ENCODE results near the gene MEGF8. TPM values are rescaled to one million over a fixed set of nuclear protein-coding genes. Genes with fewer than 3 reads are reported as not detected.

MEGF8 gene
- total and polyA plus RNA-seq, 4 donors, result 35.2 to 93.3 (median 64.3) TPM

GRCh38 chr19:42351079-42351735 is 25.8 kb downstream of the MEGF8 start:
- DNase-seq (ENCODE audit: low read depth in 4 of 6, low spot score in 6 of 6), result no peak
- no peak overlapping the region for H3K4me3 ChIP-seq (ENCODE audit: low read depth, low read length)
- WGBS (ENCODE audit: insufficient coverage), result 83% methylated on average over 18 of the region's 21 CpGs
- H3K4me1 ChIP-seq (ENCODE audit: control insufficient read depth, insufficient read depth, low read length), result peaks cover 44% of the 10 kb centered on the region
- H3K9me3 ChIP-seq (ENCODE audit: control insufficient read depth, insufficient read depth, low read length), result no peaks in the 10 kb centered on the region
- peaks cover 90% of the 10 kb centered on the region for H3K36me3 ChIP-seq (ENCODE audit: control insufficient read depth, insufficient read depth, low read length)
- peak overlapping the region; percentile 86 for H3K27ac ChIP-seq (ENCODE audit: low read depth, low read length)
- H3K27me3 ChIP-seq (ENCODE audit: control insufficient read depth, insufficient read depth, low read length), result no peaks in the 10 kb centered on the region

DNA sequence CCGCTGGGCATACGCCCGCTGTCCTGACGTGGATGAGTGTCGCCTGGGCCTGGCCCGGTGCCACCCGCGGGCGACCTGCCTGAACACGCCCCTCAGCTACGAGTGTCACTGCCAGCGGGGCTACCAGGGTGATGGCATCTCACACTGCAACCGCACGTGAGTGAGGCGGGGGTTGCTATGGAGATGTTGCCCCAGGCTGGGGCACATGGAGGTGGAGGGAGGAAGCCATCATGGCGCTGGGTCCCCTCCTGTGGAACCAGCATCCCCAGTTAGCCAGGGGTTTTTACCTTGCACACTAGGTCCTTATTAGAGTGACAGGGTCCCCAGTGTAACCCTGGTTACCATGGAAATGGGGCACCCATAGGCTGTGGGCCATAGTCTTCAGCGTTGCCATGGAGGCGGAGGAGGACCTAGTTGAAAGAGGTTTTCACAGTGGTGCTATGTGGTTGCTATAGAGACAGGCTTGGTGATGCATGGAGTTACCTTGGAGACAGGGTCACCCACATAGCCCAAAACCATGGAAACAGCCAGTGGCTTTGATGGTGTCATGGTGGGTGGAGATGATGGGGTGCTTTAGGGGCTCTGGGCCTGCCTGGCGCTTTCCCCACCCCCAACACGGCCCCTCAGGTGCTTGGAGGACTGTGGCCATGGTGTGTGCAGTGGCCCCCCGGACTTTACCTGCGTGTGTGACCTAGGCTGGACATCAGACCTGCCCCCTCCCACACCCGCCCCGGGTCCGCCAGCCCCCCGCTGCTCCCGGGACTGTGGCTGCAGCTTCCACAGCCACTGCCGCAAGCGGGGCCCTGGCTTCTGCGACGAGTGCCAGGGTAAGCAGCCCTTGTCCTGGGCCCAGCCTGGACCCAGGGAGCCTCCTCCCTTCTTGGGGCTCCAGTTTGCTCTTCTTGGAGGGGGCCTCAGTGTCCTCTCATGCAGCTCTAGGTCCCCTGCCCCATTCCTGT is 27.1 kb downstream of the MEGF8 start:
- H3K4me1 ChIP-seq (ENCODE audit: control insufficient read depth, insufficient read depth, low read length), result peaks cover 44% of the 10 kb centered on the region
- 15% methylated on average over 30 of the region's 31 CpGs for WGBS (ENCODE audit: insufficient coverage)
- no peaks in the 10 kb centered on the region for H3K9me3 ChIP-seq (ENCODE audit: control insufficient read depth, insufficient read depth, low read length)
- H3K27ac ChIP-seq (ENCODE audit: low read depth, low read length), result peak overlapping the region; percentile 86
- DNase-seq (ENCODE audit: low read depth in 4 of 6, low spot score in 6 of 6), result peak; percentile 80 to 99 (median 94)
- H3K36me3 ChIP-seq (ENCODE audit: control insufficient read depth, insufficient read depth, low read length), result peaks cover 94% of the 10 kb centered on the region
- no peak overlapping the region for H3K4me3 ChIP-seq (ENCODE audit: low read depth, low read length)
- no peaks in the 10 kb centered on the region for H3K27me3 ChIP-seq (ENCODE audit: control insufficient read depth, insufficient read depth, low read length)

DNA sequence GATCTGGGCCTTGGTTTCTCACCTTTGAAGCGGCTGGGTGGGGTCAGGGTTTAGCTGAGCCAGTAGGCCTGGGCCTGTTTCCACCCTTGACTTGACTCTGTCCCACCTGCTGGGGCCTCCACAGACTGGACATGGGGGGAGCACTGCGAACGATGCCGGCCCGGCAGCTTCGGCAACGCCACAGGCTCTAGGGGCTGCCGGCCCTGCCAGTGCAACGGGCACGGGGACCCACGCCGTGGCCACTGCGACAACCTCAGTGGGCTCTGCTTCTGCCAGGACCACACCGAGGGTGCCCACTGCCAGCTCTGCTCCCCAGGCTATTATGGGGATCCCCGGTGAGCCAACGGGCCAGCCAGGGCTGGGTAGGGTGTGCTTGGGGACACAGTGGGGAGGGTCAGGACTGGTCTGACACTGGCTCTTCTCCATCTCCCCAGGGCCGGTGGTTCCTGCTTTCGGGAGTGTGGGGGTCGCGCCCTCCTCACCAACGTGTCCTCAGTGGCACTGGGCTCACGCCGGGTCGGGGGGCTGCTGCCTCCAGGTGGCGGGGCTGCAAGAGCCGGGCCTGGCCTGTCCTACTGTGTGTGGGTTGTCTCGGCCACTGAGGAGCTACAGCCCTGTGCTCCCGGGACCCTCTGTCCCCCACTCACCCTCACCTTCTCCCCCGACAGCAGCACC is 28.0 kb downstream of the MEGF8 start:
- peaks cover 94% of the 10 kb centered on the region for H3K36me3 ChIP-seq (ENCODE audit: control insufficient read depth, insufficient read depth, low read length)
- peak overlapping the region; percentile 86 for H3K27ac ChIP-seq (ENCODE audit: low read depth, low read length)
- 76% methylated on average over 22 of the region's 29 CpGs for WGBS (ENCODE audit: insufficient coverage)

GRCh38 chr19:42355896-42356295 is 30.5 kb downstream of the MEGF8 start:
- no peak for DNase-seq (ENCODE audit: low read depth in 4 of 6, low spot score in 6 of 6)
- Histone ChIP-seq H3K27ac (ENCODE audit: low read depth, low read length) (no peak overlapping the region), H3K27me3 (ENCODE audit: control insufficient read depth, insufficient read depth, low read length) (no peaks in the 10 kb centered on the region), H3K4me1 (ENCODE audit: control insufficient read depth, insufficient read depth, low read length) (peaks cover 34% of the 10 kb centered on the region), H3K9me3 (ENCODE audit: control insufficient read depth, insufficient read depth, low read length) (no peaks in the 10 kb centered on the region), H3K4me3 (ENCODE audit: low read depth, low read length) (no peak overlapping the region), H3K36me3 (ENCODE audit: control insufficient read depth, insufficient read depth, low read length) (peaks cover 93% of the 10 kb centered on the region)
- 94% methylated on average over 12 of the region's 12 CpGs for WGBS (ENCODE audit: insufficient coverage)

More for the DNA sequence above, 28.0 kb downstream of the MEGF8 start:
- no peak overlapping the region for H3K4me3 ChIP-seq (ENCODE audit: low read depth, low read length)
- DNase-seq (ENCODE audit: low read depth in 4 of 6, low spot score in 6 of 6), result no peak
- no peaks in the 10 kb centered on the region for H3K9me3 ChIP-seq (ENCODE audit: control insufficient read depth, insufficient read depth, low read length)
- H3K27me3 ChIP-seq (ENCODE audit: control insufficient read depth, insufficient read depth, low read length), result no peaks in the 10 kb centered on the region
- H3K4me1 ChIP-seq (ENCODE audit: control insufficient read depth, insufficient read depth, low read length), result peaks cover 44% of the 10 kb centered on the region

- H3K27me3 ChIP-seq (ENCODE audit: control insufficient read depth, insufficient read depth, low read length), result no peaks in the 10 kb centered on the region
- 98% methylated on average over 15 of the region's 15 CpGs for WGBS (ENCODE audit: insufficient coverage)
- H3K36me3 ChIP-seq (ENCODE audit: control insufficient read depth, insufficient read depth, low read length), result peaks cover 93% of the 10 kb centered on the region
- no peaks in the 10 kb centered on the region for H3K9me3 ChIP-seq (ENCODE audit: control insufficient read depth, insufficient read depth, low read length)
- H3K27ac ChIP-seq (ENCODE audit: low read depth, low read length), result no peak overlapping the region
- no peak overlapping the region for H3K4me3 ChIP-seq (ENCODE audit: low read depth, low read length)
- peaks cover 27% of the 10 kb centered on the region for H3K4me1 ChIP-seq (ENCODE audit: control insufficient read depth, insufficient read depth, low read length)
- no peak for DNase-seq (ENCODE audit: low read depth in 4 of 6, low spot score in 6 of 6)
These were observed 31.3 kb downstream of the MEGF8 start for GRCh38 chr19:42356686-42357085.

- peaks cover 95% of the 10 kb centered on the region for H3K36me3 ChIP-seq (ENCODE audit: control insufficient read depth, insufficient read depth, low read length)
- 96% methylated on average over 11 of the region's 12 CpGs for WGBS (ENCODE audit: insufficient coverage)
- no peak for DNase-seq (ENCODE audit: low read depth in 4 of 6, low spot score in 6 of 6)
- no peaks in the 10 kb centered on the region for H3K27me3 ChIP-seq (ENCODE audit: control insufficient read depth, insufficient read depth, low read length)
- no peak overlapping the region for H3K4me3 ChIP-seq (ENCODE audit: low read depth, low read length)
- H3K4me1 ChIP-seq (ENCODE audit: control insufficient read depth, insufficient read depth, low read length), result peaks cover 20% of the 10 kb centered on the region
- no peak overlapping the region for H3K27ac ChIP-seq (ENCODE audit: low read depth, low read length)
- no peaks in the 10 kb centered on the region for H3K9me3 ChIP-seq (ENCODE audit: control insufficient read depth, insufficient read depth, low read length)
These were observed 31.9 kb downstream of the MEGF8 start for GRCh38 chr19:42357290-42357689.

GRCh38 chr19:42360787-42361544 is 35.5 kb downstream of the MEGF8 start:
- WGBS (ENCODE audit: insufficient coverage), result 71% methylated on average over 13 of the region's 16 CpGs
- H3K9me3 ChIP-seq (ENCODE audit: control insufficient read depth, insufficient read depth, low read length), result no peaks in the 10 kb centered on the region
- peaks cover 7% of the 10 kb centered on the region for H3K4me1 ChIP-seq (ENCODE audit: control insufficient read depth, insufficient read depth, low read length)
- no peak overlapping the region for H3K4me3 ChIP-seq (ENCODE audit: low read depth, low read length)
- DNase-seq (ENCODE audit: low read depth in 4 of 6, low spot score in 6 of 6), result no peak
- H3K27me3 ChIP-seq (ENCODE audit: control insufficient read depth, insufficient read depth, low read length), result no peaks in the 10 kb centered on the region
- no peak overlapping the region for H3K27ac ChIP-seq (ENCODE audit: low read depth, low read length)
- peaks cover 90% of the 10 kb centered on the region for H3K36me3 ChIP-seq (ENCODE audit: control insufficient read depth, insufficient read depth, low read length)

- peaks cover 7% of the 10 kb centered on the region for H3K4me1 ChIP-seq (ENCODE audit: control insufficient read depth, insufficient read depth, low read length)
- H3K27ac ChIP-seq (ENCODE audit: low read depth, low read length), result no peak overlapping the region
- no peaks in the 10 kb centered on the region for H3K9me3 ChIP-seq (ENCODE audit: control insufficient read depth, insufficient read depth, low read length)
- H3K36me3 ChIP-seq (ENCODE audit: control insufficient read depth, insufficient read depth, low read length), result peaks cover 88% of the 10 kb centered on the region
- no peaks in the 10 kb centered on the region for H3K27me3 ChIP-seq (ENCODE audit: control insufficient read depth, insufficient read depth, low read length)
- 93% methylated on average over 7 of the region's 7 CpGs for WGBS (ENCODE audit: insufficient coverage)
- no peak for DNase-seq (ENCODE audit: low read depth in 4 of 6, low spot score in 6 of 6)
- H3K4me3 ChIP-seq (ENCODE audit: low read depth, low read length), result no peak overlapping the region
These were observed 36.1 kb downstream of the MEGF8 start for GRCh38 chr19:42361545-42361910.

DNA sequence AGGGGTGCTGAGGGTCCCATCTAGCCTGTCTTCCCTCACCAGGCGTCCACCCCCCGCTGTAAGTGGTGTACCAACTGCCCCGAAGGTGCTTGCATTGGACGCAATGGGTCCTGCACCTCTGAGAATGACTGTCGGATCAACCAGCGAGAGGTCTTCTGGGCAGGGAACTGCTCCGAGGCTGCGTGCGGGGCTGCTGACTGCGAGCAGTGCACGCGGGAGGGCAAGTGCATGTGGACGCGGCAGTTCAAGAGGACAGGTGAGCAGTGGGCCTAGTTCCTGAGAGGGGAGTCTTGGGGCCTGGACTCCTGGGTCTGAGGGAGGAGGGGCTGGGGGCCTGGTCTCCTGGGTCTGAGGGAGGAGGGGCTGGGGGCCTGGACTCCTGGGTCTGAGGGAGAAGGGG is 36.9 kb downstream of the MEGF8 start:
- 96% methylated on average over 14 of the region's 14 CpGs for WGBS (ENCODE audit: insufficient coverage)
- H3K4me3 ChIP-seq (ENCODE audit: low read depth, low read length), result no peak overlapping the region
- no peaks in the 10 kb centered on the region for H3K9me3 ChIP-seq (ENCODE audit: control insufficient read depth, insufficient read depth, low read length)
- H3K36me3 ChIP-seq (ENCODE audit: control insufficient read depth, insufficient read depth, low read length), result peaks cover 87% of the 10 kb centered on the region
- DNase-seq (ENCODE audit: low read depth in 4 of 6, low spot score in 6 of 6), result no peak
- H3K4me1 ChIP-seq (ENCODE audit: control insufficient read depth, insufficient read depth, low read length), result peaks cover 7% of the 10 kb centered on the region
- no peaks in the 10 kb centered on the region for H3K27me3 ChIP-seq (ENCODE audit: control insufficient read depth, insufficient read depth, low read length)
- no peak overlapping the region for H3K27ac ChIP-seq (ENCODE audit: low read depth, low read length)
